GM12874 (cell line): Measurements from ENCODE around the gene EPHA4.

Experiments
- CTCF ChIP-seq: IDR thresholded peaks from 2 replicates; pipeline ENCODE4 v1.5.1; 2011; ENCODE audit warnings: low read depth, mild to moderate bottlenecking, control low read depth, low read length, moderate library complexity; ENCODE audit not compliant: insufficient read depth

Gene EPHA4

GRCh38 chr2:221425891-221426290, 146.2 kb downstream of the EPHA4 start:
- no peak for TF ChIP-seq CTCF

GRCh38 chr2:221425353-221425752, 146.8 kb downstream of the EPHA4 start:
- no peak for TF ChIP-seq CTCF

- no peak for TF ChIP-seq CTCF
Observed at GRCh38 chr2:221423210-221423804, 148.8 kb downstream of the EPHA4 start.

DNA sequence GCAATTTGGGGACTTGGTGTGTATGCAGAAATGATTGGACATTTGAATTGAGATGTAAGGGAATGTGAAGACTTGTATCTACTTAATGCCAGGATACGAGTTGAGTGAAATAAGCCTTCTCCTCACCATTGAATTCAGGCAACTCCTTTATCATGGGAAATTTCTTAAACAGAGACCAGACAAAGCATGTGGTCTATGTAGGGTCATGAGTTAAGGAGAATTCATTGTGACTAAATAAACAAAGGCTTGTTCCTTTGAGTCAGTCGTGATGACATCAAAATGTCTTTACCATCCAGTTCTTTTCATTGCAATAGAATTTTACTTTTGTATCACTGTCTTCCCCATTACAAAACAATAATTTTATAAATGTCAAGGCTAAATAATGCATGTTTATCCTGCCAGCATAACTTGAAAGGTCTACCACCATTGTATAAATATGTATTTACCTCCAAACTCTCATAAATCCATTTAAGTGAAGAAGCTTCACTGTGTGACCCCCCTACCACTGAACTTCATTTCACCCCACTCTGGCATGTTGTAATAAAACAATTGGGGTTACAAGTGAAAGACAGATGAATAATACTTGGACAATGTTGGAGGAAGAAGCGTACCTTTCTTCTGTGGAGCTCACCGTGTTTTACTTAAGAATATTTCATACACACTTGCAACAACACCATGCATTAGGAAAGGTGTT, 149.4 kb downstream of the EPHA4 start:
- no peak for TF ChIP-seq CTCF

DNA sequence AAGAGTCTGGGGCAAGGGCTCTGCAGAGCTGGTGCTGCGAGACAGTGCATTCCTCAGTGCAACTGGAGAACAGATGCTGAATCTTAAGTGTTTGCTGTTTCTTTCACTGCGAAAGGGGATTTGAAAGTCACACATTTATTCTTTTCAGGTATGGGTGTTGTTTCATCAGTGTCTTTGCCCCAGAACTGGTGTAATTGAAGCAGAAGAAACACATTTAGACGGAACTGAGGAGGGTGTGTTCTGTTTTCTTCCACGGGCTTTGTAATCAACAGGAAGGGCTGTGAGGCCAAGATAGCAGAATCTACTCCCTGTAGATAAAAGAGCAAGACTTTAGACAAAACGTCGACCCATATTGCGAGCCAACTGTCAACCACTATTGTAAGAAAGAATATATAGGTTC, 151.9 kb downstream of the EPHA4 start:
- no peak for TF ChIP-seq CTCF

GRCh38 chr2:221415789-221416188, 156.3 kb downstream of the EPHA4 start:
- no peak for TF ChIP-seq CTCF

DNA sequence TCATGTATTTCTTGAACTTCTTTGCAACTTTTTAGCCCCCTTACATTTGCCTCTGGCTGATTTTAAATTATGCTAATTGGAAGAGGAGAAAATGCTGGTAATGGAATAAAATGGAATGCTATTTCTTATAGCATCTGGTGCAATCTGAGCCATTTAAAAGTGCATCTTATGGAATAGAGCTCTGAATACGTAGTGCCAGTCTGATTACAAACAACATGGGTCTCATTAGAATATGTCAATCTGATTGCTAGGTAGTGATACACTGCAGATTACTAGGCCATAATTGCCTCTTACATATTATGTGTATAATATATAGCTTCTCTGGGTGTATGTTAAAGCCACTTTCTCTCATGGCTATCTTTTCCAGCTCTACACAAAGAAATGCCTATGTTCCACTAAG, 159.1 kb downstream of the EPHA4 start:
- TF ChIP-seq CTCF: no peak
